ENCODE data around the gene SIM2. TPM values are rescaled to one million over a fixed set of nuclear protein-coding genes. Genes with fewer than 3 reads are reported as not detected.

The SIM2 gene
- total RNA-seq, 2 donors from 2014 or later, result not detected

DNA sequence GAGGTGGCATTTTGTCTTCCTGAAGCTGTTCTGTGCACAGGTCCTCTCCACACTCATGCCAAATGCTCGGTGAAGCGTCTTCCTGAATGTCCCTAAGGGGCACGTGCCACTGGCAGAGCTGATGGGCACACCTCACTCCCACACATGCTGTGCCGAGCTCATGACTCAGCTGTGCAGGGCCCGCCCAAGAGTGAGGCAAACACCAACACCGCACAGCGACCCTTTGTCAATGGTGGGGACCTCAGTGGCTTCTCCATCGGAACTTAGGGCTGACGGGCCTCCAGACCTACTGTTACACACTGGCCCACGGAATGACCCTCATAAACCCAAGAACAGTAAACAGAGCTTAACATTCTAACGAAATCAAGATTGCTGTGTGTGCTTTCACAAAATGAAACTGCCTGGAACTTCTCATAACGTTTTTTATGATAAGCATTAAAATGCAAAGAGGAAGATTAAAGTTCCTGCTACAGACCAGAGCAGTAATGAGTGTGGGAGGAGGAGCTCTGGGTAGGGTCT, 89.3 kb downstream of the SIM2 start:
- Histone ChIP-seq H3K27me3 (replicated peaks; ENCODE audit: insufficient read depth) (no peaks in the 10 kb centered on the region), H3K4me3 (no peak overlapping the region), H3K9me3 (no peaks in the 10 kb centered on the region), H3K36me3 (no peaks in the 10 kb centered on the region), H3K27ac (no peak overlapping the region), H3K4me1 (ENCODE audit: control insufficient read depth in 1 of 2, low read depth in 2 of 2) (peaks cover 0 to 6% of the 10 kb centered on the region in 2 donors)
- TF ChIP-seq, protein P1, sequence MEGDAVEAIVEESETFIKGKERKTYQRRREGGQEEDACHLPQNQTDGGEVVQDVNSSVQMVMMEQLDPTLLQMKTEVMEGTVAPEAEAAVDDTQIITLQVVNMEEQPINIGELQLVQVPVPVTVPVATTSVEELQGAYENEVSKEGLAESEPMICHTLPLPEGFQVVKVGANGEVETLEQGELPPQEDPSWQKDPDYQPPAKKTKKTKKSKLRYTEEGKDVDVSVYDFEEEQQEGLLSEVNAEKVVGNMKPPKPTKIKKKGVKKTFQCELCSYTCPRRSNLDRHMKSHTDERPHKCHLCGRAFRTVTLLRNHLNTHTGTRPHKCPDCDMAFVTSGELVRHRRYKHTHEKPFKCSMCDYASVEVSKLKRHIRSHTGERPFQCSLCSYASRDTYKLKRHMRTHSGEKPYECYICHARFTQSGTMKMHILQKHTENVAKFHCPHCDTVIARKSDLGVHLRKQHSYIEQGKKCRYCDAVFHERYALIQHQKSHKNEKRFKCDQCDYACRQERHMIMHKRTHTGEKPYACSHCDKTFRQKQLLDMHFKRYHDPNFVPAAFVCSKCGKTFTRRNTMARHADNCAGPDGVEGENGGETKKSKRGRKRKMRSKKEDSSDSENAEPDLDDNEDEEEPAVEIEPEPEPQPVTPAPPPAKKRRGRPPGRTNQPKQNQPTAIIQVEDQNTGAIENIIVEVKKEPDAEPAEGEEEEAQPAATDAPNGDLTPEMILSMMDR (IDR thresholded peaks at IDR 0.05), result no peak
- no peak for DNase-seq (ENCODE audit: low spot score)
- no peak for ATAC-seq (ENCODE audit: insufficient number of reproducible peaks, low FRiP score, low read depth)

DNA sequence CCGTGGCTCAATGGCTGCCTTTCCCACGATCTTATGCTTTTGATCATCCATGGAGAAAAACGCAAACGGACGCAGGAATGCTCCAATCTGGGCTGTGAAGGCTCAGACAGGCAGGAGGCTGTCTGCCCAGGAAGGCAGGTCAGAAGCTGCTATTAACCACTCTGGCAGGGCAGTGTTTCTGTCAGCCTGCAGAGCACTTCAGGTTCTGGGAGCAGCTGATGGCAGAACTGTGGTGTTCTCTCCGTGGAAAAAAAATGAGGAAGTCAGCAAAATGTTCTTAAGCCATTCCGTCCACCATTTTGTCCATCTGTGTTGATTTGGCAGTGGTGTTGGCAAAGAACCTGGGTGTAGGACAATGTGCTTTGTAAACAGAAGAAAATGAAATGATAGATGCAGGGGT, 91.7 kb downstream of the SIM2 start:
- no peaks in the 10 kb centered on the region for H3K36me3 ChIP-seq
- H3K4me3 ChIP-seq, result no peak overlapping the region
- no peaks in the 10 kb centered on the region for H3K27me3 ChIP-seq (replicated peaks; ENCODE audit: insufficient read depth)
- DNase-seq (ENCODE audit: low spot score), result no peak
- no peak for ATAC-seq (ENCODE audit: insufficient number of reproducible peaks, low FRiP score, low read depth)
- H3K4me1 ChIP-seq (ENCODE audit: control insufficient read depth in 1 of 2, low read depth in 2 of 2), result peaks cover 0 to 6% of the 10 kb centered on the region in 2 donors
- no peak overlapping the region for H3K27ac ChIP-seq
- TF ChIP-seq, protein P1 (IDR thresholded peaks at IDR 0.05), result no peak
- peaks cover under 1% of the 10 kb centered on the region for H3K9me3 ChIP-seq

GRCh38 chr21:36791180-36791579, 92.3 kb downstream of the SIM2 start:
- no peaks in the 10 kb centered on the region for H3K27me3 ChIP-seq (replicated peaks; ENCODE audit: insufficient read depth)
- peaks cover 0 to 6% of the 10 kb centered on the region in 2 donors for H3K4me1 ChIP-seq (ENCODE audit: control insufficient read depth in 1 of 2, low read depth in 2 of 2)
- no peaks in the 10 kb centered on the region for H3K36me3 ChIP-seq
- H3K9me3 ChIP-seq, result peaks cover 7% of the 10 kb centered on the region
- no peak for DNase-seq (ENCODE audit: low spot score)
- TF ChIP-seq, protein P1 (IDR thresholded peaks at IDR 0.05), result no peak
- no peak for ATAC-seq (ENCODE audit: insufficient number of reproducible peaks, low FRiP score, low read depth)
- no peak overlapping the region for H3K4me3 ChIP-seq
- H3K27ac ChIP-seq, result no peak overlapping the region

DNA sequence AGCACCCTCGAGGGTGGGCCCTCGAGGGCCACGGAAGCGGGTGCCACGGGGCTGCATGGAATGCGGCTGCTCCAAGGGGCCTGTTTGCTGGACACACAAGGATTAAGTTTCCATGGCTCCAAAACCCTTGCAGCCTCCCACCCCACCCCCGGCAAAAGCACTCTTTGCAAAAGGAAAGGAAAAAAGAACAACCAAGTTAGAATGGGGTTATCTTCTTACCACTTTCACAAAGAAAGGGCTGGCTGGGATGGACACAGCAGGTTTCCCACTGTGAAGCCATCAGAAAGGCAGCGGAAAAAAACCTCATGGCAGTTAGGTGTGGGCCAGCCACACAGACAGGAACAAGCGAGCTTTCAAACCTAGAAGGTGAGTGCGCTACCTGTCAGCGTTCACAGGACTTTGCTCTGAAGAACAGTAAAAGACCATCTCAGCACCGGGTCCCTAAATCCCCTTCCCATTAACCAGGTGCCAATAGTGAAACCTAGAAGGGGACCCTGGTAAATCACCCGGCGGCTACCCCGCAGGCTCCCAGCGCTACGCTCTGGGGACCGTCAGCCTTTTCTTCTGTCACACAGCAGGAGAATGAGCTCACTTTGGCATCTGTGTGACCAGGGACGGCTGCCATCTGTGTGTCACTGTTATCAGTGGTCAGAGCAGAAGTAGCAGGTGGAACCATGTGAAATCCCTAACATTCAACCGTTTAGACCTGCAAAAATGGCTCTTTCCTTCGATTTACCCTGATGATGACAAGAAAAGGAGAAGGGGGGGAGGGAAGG, 93.0 kb downstream of the SIM2 start:
- peaks cover 0 to 6% of the 10 kb centered on the region in 2 donors for H3K4me1 ChIP-seq (ENCODE audit: control insufficient read depth in 1 of 2, low read depth in 2 of 2)
- H3K27ac ChIP-seq, result no peak overlapping the region
- H3K36me3 ChIP-seq, result no peaks in the 10 kb centered on the region
- H3K4me3 ChIP-seq, result no peak overlapping the region
- H3K9me3 ChIP-seq, result peaks cover 10% of the 10 kb centered on the region
- TF ChIP-seq, protein P1 (IDR thresholded peaks at IDR 0.05), result no peak
- no peak for DNase-seq (ENCODE audit: low spot score)
- H3K27me3 ChIP-seq (replicated peaks; ENCODE audit: insufficient read depth), result no peaks in the 10 kb centered on the region
- no peak for ATAC-seq (ENCODE audit: insufficient number of reproducible peaks, low FRiP score, low read depth)

- Histone ChIP-seq H3K4me3 (no peak overlapping the region), H3K27ac (no peak overlapping the region), H3K27me3 (replicated peaks; ENCODE audit: insufficient read depth) (no peaks in the 10 kb centered on the region), H3K36me3 (no peaks in the 10 kb centered on the region), H3K9me3 (peaks cover 10% of the 10 kb centered on the region), H3K4me1 (ENCODE audit: control insufficient read depth in 1 of 2, low read depth in 2 of 2) (peaks cover 0 to 6% of the 10 kb centered on the region in 2 donors)
- TF ChIP-seq, protein P1 (IDR thresholded peaks at IDR 0.05), result no peak
- DNase-seq (ENCODE audit: low spot score), result no peak
- no peak for ATAC-seq (ENCODE audit: insufficient number of reproducible peaks, low FRiP score, low read depth)
These were observed 93.6 kb downstream of the SIM2 start for GRCh38 chr21:36792505-36792967.

All from thoracic aorta (tissue), 2 donors.